Putamen (tissue), 1 donor: Measurements from ENCODE around the gene ZBED4.
A peak's percentile ranks its signal among the peaks of the same experiment; 100 is the strongest.

Experiments
- DNase-seq: peaks from one replicate; pipeline ENCODE4 v3.0.0-alpha.2; 2016; ENCODE audit warnings: low spot score

Gene ZBED4

DNA sequence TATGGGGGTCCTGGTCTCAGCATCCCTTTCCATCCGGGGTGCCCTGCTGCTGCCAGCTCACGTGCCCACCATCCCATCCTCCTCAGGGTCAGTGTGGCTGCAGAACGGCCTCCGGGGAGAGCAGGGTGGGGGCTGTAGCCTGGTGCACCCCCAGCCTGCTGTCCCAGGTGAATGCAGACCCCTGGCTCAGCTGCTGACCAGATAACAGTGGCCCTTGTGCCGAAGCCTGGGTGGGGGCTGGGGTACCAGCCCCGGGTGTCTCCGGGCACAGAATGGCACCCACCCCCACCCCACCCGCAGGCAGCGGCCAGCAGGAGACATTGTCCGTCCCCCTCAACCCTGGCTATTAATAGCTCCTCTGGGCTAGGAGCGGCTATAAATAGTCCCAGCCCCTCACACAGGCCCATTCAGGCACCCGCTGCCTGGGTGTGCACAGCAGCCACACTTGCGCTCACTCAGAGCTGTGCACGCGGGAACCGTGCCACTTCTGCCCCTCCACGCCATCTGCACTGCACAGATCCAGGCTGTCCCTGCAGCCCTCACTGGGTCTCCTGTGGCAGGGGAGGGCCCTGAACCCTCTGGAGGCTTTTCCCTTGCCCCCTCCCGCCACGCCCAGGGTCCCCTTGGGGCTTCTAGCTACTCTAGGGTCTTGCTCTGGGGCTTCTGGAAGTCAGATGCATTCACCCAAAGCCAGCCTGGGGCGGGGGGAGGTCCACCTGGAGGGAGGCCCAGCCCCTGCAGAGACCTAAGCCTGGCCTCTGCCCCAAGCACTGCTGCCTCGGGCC is 83.5 kb downstream of the ZBED4 start:
- peak; percentile 83 for DNase-seq

DNA sequence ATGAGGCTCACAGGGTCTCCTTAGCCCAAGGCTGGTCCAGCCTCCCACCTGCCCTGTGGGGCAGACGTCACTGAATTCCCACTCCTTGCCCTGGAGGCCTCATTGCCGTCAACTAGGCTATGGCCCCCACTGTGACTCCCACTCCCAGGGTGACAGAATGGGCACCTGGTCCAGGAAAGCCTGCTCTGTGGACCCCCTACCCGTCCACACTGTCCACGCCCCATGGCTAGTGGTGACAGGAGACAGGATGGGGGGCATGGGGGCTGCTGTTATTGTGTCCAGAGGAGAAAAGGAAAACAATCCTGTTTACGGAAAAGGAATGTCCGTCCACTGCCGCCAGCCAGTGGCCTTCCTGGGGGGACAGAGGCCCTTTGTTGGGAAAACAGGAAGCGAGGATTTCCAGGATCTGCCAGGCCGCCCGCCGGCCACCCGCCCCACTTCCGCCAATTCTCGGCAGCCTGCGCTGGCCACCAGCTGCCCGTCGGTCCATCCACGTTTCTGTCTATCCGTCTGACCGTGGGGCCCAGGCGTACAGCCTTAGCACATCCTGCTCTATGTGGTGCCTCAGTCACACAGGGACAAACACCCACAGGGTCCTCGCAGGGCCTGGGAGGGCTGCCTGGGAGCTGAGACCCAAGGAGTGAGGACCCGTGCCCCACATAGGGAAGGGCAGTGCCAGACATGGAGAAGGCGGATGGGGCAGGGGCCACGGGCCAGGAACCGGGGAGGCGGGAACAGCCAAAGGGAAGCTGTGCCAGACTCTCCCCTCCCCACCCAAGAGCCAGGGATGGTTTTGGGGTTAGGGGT is 84.3 kb downstream of the ZBED4 start:
- DNase-seq: peak; percentile 82

DNA sequence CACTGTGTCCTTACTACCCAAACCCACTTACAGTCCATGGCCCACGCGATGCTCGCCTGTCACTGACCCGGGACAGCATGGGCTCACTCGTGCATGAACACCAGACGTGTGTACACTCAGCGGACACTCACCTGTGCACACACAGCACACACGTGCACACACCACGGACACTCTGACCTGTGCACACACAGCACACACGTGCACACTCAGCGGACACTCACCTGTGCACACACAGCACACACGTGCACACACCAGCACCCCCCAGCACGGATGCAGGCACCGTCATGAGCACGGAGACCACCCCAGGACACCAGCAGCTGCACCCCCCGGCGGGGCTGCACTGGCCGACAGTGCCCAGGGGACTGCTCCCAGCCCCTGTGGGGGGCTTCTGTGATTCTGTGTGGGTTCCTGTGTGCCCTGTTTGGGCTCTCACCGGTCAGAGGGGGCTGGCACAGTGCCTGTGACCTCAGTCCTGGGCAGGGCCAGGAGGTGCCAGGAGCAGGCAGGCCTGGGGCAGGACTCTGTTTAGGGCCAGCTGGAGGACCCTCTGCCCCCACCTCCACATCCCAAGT is 85.0 kb downstream of the ZBED4 start:
- DNase-seq: no peak
